ENCODE measurements around the gene ATG101. TPM values are rescaled to one million over a fixed set of nuclear protein-coding genes. Genes with fewer than 3 reads are reported as not detected.

Gene ATG101
- total RNA-seq, 1 experiment from 2014 or later = 64.9 TPM

- intact Hi-C loops (cut with micrococcal nuclease; ENCODE audit: unreplicated experiment) (no loop called here), in situ Hi-C loops (cut with HindIII; ENCODE audit: low pct_unique_long_range_greater_than_20kb, low sequenced_read_pairs) (no loop called here)
- TF ChIP-seq POLR2AphosphoS5 (IDR thresholded peaks at IDR 0.05; ENCODE audit: low read depth, low read length) (no peak), SIN3A (IDR thresholded peaks at IDR 0.05; ENCODE audit: borderline replicate concordance, insufficient read depth, low read depth, low read length) (no peak), TCF7L2 (IDR thresholded peaks at IDR 0.05; ENCODE audit: low read depth, low read length) (no peak), CTCF (IDR thresholded peaks at IDR 0.05) (no peak)
- TF ChIP-seq, protein P1, sequence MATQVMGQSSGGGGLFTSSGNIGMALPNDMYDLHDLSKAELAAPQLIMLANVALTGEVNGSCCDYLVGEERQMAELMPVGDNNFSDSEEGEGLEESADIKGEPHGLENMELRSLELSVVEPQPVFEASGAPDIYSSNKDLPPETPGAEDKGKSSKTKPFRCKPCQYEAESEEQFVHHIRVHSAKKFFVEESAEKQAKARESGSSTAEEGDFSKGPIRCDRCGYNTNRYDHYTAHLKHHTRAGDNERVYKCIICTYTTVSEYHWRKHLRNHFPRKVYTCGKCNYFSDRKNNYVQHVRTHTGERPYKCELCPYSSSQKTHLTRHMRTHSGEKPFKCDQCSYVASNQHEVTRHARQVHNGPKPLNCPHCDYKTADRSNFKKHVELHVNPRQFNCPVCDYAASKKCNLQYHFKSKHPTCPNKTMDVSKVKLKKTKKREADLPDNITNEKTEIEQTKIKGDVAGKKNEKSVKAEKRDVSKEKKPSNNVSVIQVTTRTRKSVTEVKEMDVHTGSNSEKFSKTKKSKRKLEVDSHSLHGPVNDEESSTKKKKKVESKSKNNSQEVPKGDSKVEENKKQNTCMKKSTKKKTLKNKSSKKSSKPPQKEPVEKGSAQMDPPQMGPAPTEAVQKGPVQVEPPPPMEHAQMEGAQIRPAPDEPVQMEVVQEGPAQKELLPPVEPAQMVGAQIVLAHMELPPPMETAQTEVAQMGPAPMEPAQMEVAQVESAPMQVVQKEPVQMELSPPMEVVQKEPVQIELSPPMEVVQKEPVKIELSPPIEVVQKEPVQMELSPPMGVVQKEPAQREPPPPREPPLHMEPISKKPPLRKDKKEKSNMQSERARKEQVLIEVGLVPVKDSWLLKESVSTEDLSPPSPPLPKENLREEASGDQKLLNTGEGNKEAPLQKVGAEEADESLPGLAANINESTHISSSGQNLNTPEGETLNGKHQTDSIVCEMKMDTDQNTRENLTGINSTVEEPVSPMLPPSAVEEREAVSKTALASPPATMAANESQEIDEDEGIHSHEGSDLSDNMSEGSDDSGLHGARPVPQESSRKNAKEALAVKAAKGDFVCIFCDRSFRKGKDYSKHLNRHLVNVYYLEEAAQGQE (IDR thresholded peaks at IDR 0.05; ENCODE audit: insufficient read depth in 1 of 2, low read depth in 2 of 2, low read length in 1 of 2) = no peak
- no peak overlapping the region for H3K4me3 ChIP-seq (ENCODE audit: low read depth in 2 of 2, low read length in 2 of 2)
- no TSS peak for BruUV-seq (replicated peaks)
- ATAC-seq (no peak), DNase-seq (ENCODE audit: low read depth, low spot score) (no peak)
- H3K9me3 ChIP-seq (ENCODE audit: control insufficient read depth, insufficient read depth, low read depth, low read length) = no peaks in the 10 kb centered on the region
- ChIA-PET POLR2A (no interaction called here), CTCF (interaction anchor here (2.0 kb wide), 1 partner anchor 20 kb away, joined by 6 read pairs; no protein-coding TSS in a partner anchor)
- H3K36me3 ChIP-seq (ENCODE audit: control insufficient read depth, insufficient read depth, low read length) = no peaks in the 10 kb centered on the region
- H3K27ac ChIP-seq (ENCODE audit: low read length) = no peak overlapping the region
- H3K4me1 ChIP-seq (ENCODE audit: control insufficient read depth, insufficient read depth, low read length) = no peaks in the 10 kb centered on the region
- H3K27me3 ChIP-seq (ENCODE audit: control insufficient read depth, insufficient read depth, low read length) = no peaks in the 10 kb centered on the region
Measured at GRCh38 chr12:52062167-52063081, 7.4 kb upstream of the ATG101 start.

DNA sequence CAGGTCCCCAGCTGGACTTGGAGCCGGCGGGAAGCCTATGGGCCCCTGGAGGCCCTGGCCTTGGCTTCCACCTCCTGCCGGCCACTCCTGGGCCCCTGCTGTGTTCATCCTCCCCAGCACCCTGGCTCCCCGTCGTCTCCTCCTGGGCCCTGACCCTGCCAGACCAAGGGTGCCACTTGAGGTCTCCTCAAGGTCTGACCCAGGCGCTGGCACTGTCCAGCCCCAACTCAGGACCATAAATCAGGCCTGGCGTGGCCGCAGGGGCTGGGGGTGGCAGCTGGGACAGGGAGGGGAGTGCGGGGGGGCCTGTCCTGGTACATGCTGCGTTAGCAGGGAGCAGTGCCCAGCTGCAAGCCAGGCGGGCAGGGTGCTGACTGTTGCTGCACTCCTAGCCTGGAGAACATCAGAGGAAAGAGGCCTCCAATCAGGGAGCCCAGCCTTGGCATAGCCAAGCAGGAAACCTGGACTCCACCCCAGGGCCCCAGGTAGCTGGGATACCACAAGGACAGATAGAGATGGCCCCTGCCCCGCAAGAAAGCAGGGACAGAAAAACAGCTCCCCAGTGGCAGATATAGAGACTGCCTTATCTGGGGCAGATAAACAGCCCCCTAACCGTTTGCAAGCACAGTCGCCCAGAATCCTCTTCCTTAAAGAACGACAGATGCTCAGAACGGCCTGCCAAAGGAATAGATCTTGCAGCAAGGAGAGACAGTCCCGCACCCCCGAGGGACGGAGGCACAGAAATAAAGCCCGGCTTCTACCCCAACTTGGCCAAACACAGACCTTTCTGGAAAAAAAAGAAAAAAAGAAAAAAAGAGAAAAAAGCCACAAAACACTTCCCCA lies 6.5 kb upstream of the ATG101 start:
- intact Hi-C loops (cut with micrococcal nuclease; ENCODE audit: unreplicated experiment) = no loop called here
- ChIA-PET POLR2A (no interaction called here), CTCF (interaction anchor here (0.5 kb wide), 1 partner anchor 12 kb away, joined by 7 read pairs; the partner anchor contains the start of gene NR4A1)
- in situ Hi-C loops (cut with HindIII; ENCODE audit: low pct_unique_long_range_greater_than_20kb, low sequenced_read_pairs) = no loop called here
- Histone ChIP-seq H3K27me3 (ENCODE audit: control insufficient read depth, insufficient read depth, low read length) (no peaks in the 10 kb centered on the region), H3K4me1 (ENCODE audit: control insufficient read depth, insufficient read depth, low read length) (no peaks in the 10 kb centered on the region), H3K9me3 (ENCODE audit: control insufficient read depth, insufficient read depth, low read depth, low read length) (no peaks in the 10 kb centered on the region), H3K27ac (ENCODE audit: low read length) (no peak overlapping the region), H3K36me3 (ENCODE audit: control insufficient read depth, insufficient read depth, low read length) (no peaks in the 10 kb centered on the region), H3K4me3 (ENCODE audit: low read depth in 2 of 2, low read length in 2 of 2) (no peak overlapping the region)
- no peak for ATAC-seq
- no TSS peak for BruUV-seq (replicated peaks)
- DNase-seq (ENCODE audit: low read depth, low spot score) = no peak
- TF ChIP-seq TCF7L2 (IDR thresholded peaks at IDR 0.05; ENCODE audit: low read depth, low read length) = no peak
- TF ChIP-seq POLR2AphosphoS5 (IDR thresholded peaks at IDR 0.05; ENCODE audit: low read depth, low read length) = no peak
- no peak for TF ChIP-seq CTCF (IDR thresholded peaks at IDR 0.05)
- TF ChIP-seq, protein P1 (IDR thresholded peaks at IDR 0.05; ENCODE audit: insufficient read depth in 1 of 2, low read depth in 2 of 2, low read length in 1 of 2) = no peak
- no peak for TF ChIP-seq SIN3A (IDR thresholded peaks at IDR 0.05; ENCODE audit: borderline replicate concordance, insufficient read depth, low read depth, low read length)
